SK-N-SH treated with all-trans-retinoic acid at 6 μM for 48 hours (cell line): ENCODE measurements around the gene DNAJB8.

Source experiments
- ARNTL ChIP-seq: fragments of 450-650 bp; formaldehyde crosslinking; IDR thresholded peaks from 2 replicates; pipeline ENCODE4 v1.5.0; 2020; ENCODE audit warnings: low read depth, mild to moderate bottlenecking, moderate library complexity, borderline replicate concordance
- CREB5 ChIP-seq: fragments of 250-450 bp; sonication (Bioruptor Pico); IDR thresholded peaks from 2 replicates; pipeline ENCODE4 v1.5.1; 2020; ENCODE audit warnings: low read depth, mild to moderate bottlenecking, moderate library complexity
- CSDC2 ChIP-seq: fragments of 250-450 bp; sonication (Bioruptor Pico); IDR thresholded peaks from 2 replicates; pipeline ENCODE4 v1.5.0; 2020; ENCODE audit warnings: mild to moderate bottlenecking, moderate library complexity
- ESRRG ChIP-seq: fragments of 250-450 bp; sonication (Bioruptor Pico); IDR thresholded peaks from 2 replicates; pipeline ENCODE4 v1.6.1; 2021; ENCODE audit warnings: mild to moderate bottlenecking
- GLIS3 ChIP-seq: fragments of 250-450 bp; sonication (Bioruptor Pico); IDR thresholded peaks from 2 replicates; pipeline ENCODE4 v1.5.0; 2020; ENCODE audit warnings: mild to moderate bottlenecking, moderate library complexity
- OSR1 ChIP-seq: fragments of 250-450 bp; sonication (Bioruptor Pico); IDR thresholded peaks from 2 replicates; pipeline ENCODE4 v1.8.0; 2022; ENCODE audit warnings: moderate library complexity, mild to moderate bottlenecking, inconsistent platforms
- POU6F1 ChIP-seq: fragments of 250-450 bp; sonication (Bioruptor Pico); IDR thresholded peaks from 2 replicates; pipeline ENCODE4 v1.8.0; 2021; ENCODE audit warnings: low read depth, mild to moderate bottlenecking, moderate library complexity, borderline replicate concordance
- PPARA ChIP-seq: fragments of 250-450 bp; sonication (Bioruptor Pico); IDR thresholded peaks from 2 replicates; pipeline ENCODE4 v1.5.0; 2020; ENCODE audit warnings: mild to moderate bottlenecking, borderline replicate concordance
- TCF4 ChIP-seq: fragments of 250-450 bp; sonication (Bioruptor Pico); IDR thresholded peaks from 2 replicates; pipeline ENCODE4 v1.8.0; 2021; ENCODE audit warnings: mild to moderate bottlenecking, moderate library complexity, borderline replicate concordance
- TOX ChIP-seq: fragments of 250-450 bp; sonication (Bioruptor Pico); IDR thresholded peaks from 2 replicates; pipeline ENCODE4 v1.8.0; 2021; ENCODE audit warnings: mild to moderate bottlenecking, moderate library complexity, borderline replicate concordance
- ZC3H10 ChIP-seq: fragments of 250-450 bp; sonication (Bioruptor Pico); IDR thresholded peaks from 2 replicates; pipeline ENCODE4 v1.5.1; 2021; ENCODE audit warnings: mild to moderate bottlenecking, moderate library complexity
- ZFP3 ChIP-seq: fragments of 250-450 bp; sonication (Bioruptor Pico); IDR thresholded peaks from 2 replicates; pipeline ENCODE4 v1.5.0; 2020; ENCODE audit warnings: mild to moderate bottlenecking, moderate library complexity
- ZNF565 ChIP-seq: fragments of 450-650 bp; formaldehyde crosslinking; conservative IDR thresholded peaks from 2 replicates; pipeline ENCODE4 v1.5.0; 2020; ENCODE audit warnings: low read depth, mild to moderate bottlenecking, moderate library complexity

DNA sequence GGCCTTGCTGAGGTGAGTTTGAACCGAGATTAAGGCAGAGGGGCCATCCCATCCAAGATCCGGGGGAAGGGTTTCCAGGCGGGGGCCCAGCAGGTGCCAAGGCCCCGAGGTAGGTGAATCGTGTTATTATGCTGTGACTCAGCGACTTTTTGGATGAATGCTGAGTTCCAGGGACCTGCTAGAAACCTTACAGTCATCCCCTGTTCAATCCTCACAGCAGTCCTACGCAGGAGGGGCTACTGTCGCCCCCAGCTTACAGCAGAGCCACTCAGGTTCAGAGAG lies 40.9 kb downstream of the DNAJB8 start:
- no peak for TF ChIP-seq GLIS3 (CRISPR knock-in tag)
- no peak for TF ChIP-seq ZFP3 (CRISPR knock-in tag)
- no peak for TF ChIP-seq TCF4
- no peak for TF ChIP-seq ZC3H10 (CRISPR knock-in tag)
- TF ChIP-seq CREB5 (CRISPR knock-in tag) = no peak
- TF ChIP-seq ESRRG = no peak
- no peak for TF ChIP-seq OSR1 (CRISPR knock-in tag)
- TF ChIP-seq POU6F1 (CRISPR knock-in tag) = no peak
- TF ChIP-seq ZNF565 (CRISPR knock-in tag) = no peak
- TF ChIP-seq PPARA (CRISPR knock-in tag) = no peak
- TF ChIP-seq TOX = no peak
- no peak for TF ChIP-seq CSDC2 (CRISPR knock-in tag)
- no peak for TF ChIP-seq ARNTL (CRISPR knock-in tag)
